ENCODE data around the gene CHAF1A. TPM values are rescaled to one million over a fixed set of nuclear protein-coding genes. Genes with fewer than 3 reads are reported as not detected.

Gene CHAF1A
- total RNA-seq, 1 experiment from 2014 or later = 7.8 TPM

GRCh38 chr19:4403005-4403761 lies 743 bp downstream of the CHAF1A start:
- Histone ChIP-seq H3K27ac (ENCODE audit: low read length) (peak overlapping the region; percentile 54), H3K79me2 (ENCODE audit: low read length) (peaks cover 71% of the 10 kb centered on the region), H3K4me3 (ENCODE audit: low read length) (peak overlapping the region; percentile 92), H2AFZ (ENCODE audit: low read length) (no peak overlapping the region), H3K4me2 (ENCODE audit: low read depth, low read length, poor library complexity, severe bottlenecking) (peak overlapping the region; percentile 85), H3K9me2 (replicated peaks; ENCODE audit: insufficient read depth, low read length) (no peaks in the 10 kb centered on the region), H3K9ac (ENCODE audit: low read length) (peak overlapping the region; percentile 99), H3K4me1 (ENCODE audit: low read length) (peaks cover 36% of the 10 kb centered on the region), H3K36me3 (ENCODE audit: insufficient read depth, low read length) (peaks cover 14% of the 10 kb centered on the region), H4K20me1 (ENCODE audit: insufficient read depth, low read depth, low read length) (peaks cover 30% of the 10 kb centered on the region), H3K27me3 (ENCODE audit: low read length) (no peaks in the 10 kb centered on the region), H3K9me3 (ENCODE audit: low read length) (no peaks in the 10 kb centered on the region)
- peak; percentile 53 for DNase-seq

- Histone ChIP-seq H3K27ac (ENCODE audit: low read length) (no peak overlapping the region), H4K20me1 (ENCODE audit: insufficient read depth, low read depth, low read length) (peaks cover 19% of the 10 kb centered on the region), H3K4me1 (ENCODE audit: low read length) (peaks cover 26% of the 10 kb centered on the region), H3K27me3 (ENCODE audit: low read length) (no peaks in the 10 kb centered on the region), H3K4me3 (ENCODE audit: low read length) (no peak overlapping the region), H3K9me2 (replicated peaks; ENCODE audit: insufficient read depth, low read length) (no peaks in the 10 kb centered on the region), H2AFZ (ENCODE audit: low read length) (no peak overlapping the region), H3K79me2 (ENCODE audit: low read length) (peaks cover 73% of the 10 kb centered on the region), H3K36me3 (ENCODE audit: insufficient read depth, low read length) (peaks cover 26% of the 10 kb centered on the region), H3K4me2 (ENCODE audit: low read depth, low read length, poor library complexity, severe bottlenecking) (no peak overlapping the region), H3K9me3 (ENCODE audit: low read length) (no peaks in the 10 kb centered on the region), H3K9ac (ENCODE audit: low read length) (no peak overlapping the region)
- DNase-seq = no peak
These were observed 3.5 kb downstream of the CHAF1A start for GRCh38 chr19:4405977-4406376.

- Histone ChIP-seq H2AFZ (ENCODE audit: low read length) (no peak overlapping the region), H3K4me2 (ENCODE audit: low read depth, low read length, poor library complexity, severe bottlenecking) (no peak overlapping the region), H3K4me3 (ENCODE audit: low read length) (no peak overlapping the region), H4K20me1 (ENCODE audit: insufficient read depth, low read depth, low read length) (peaks cover 19% of the 10 kb centered on the region), H3K9me3 (ENCODE audit: low read length) (no peaks in the 10 kb centered on the region), H3K9me2 (replicated peaks; ENCODE audit: insufficient read depth, low read length) (no peaks in the 10 kb centered on the region), H3K27ac (ENCODE audit: low read length) (no peak overlapping the region), H3K79me2 (ENCODE audit: low read length) (peaks cover 79% of the 10 kb centered on the region), H3K27me3 (ENCODE audit: low read length) (no peaks in the 10 kb centered on the region), H3K9ac (ENCODE audit: low read length) (no peak overlapping the region), H3K36me3 (ENCODE audit: insufficient read depth, low read length) (peaks cover 27% of the 10 kb centered on the region), H3K4me1 (ENCODE audit: low read length) (peaks cover 23% of the 10 kb centered on the region)
- no peak for DNase-seq
These were observed 4.2 kb downstream of the CHAF1A start for GRCh38 chr19:4406626-4407025.

GRCh38 chr19:4409123-4409933 lies 6.9 kb downstream of the CHAF1A start:
- Histone ChIP-seq H3K27me3 (ENCODE audit: low read length) (no peaks in the 10 kb centered on the region), H3K4me1 (ENCODE audit: low read length) (peaks cover 8% of the 10 kb centered on the region), H3K4me2 (ENCODE audit: low read depth, low read length, poor library complexity, severe bottlenecking) (no peak overlapping the region), H2AFZ (ENCODE audit: low read length) (no peak overlapping the region), H3K9me2 (replicated peaks; ENCODE audit: insufficient read depth, low read length) (no peaks in the 10 kb centered on the region), H3K27ac (ENCODE audit: low read length) (no peak overlapping the region), H3K4me3 (ENCODE audit: low read length) (no peak overlapping the region), H3K9ac (ENCODE audit: low read length) (no peak overlapping the region), H3K9me3 (ENCODE audit: low read length) (no peaks in the 10 kb centered on the region), H4K20me1 (ENCODE audit: insufficient read depth, low read depth, low read length) (peaks cover 20% of the 10 kb centered on the region), H3K79me2 (ENCODE audit: low read length) (peaks cover 87% of the 10 kb centered on the region), H3K36me3 (ENCODE audit: insufficient read depth, low read length) (peaks cover 43% of the 10 kb centered on the region)
- no peak for DNase-seq

GRCh38 chr19:4413588-4413987 lies 11.1 kb downstream of the CHAF1A start:
- Histone ChIP-seq H2AFZ (ENCODE audit: low read length) (no peak overlapping the region), H3K79me2 (ENCODE audit: low read length) (peaks cover 81% of the 10 kb centered on the region), H3K27me3 (ENCODE audit: low read length) (no peaks in the 10 kb centered on the region), H3K9me2 (replicated peaks; ENCODE audit: insufficient read depth, low read length) (no peaks in the 10 kb centered on the region), H3K36me3 (ENCODE audit: insufficient read depth, low read length) (peaks cover 40% of the 10 kb centered on the region), H3K9ac (ENCODE audit: low read length) (no peak overlapping the region), H4K20me1 (ENCODE audit: insufficient read depth, low read depth, low read length) (peaks cover 28% of the 10 kb centered on the region), H3K4me1 (ENCODE audit: low read length) (no peaks in the 10 kb centered on the region), H3K4me3 (ENCODE audit: low read length) (no peak overlapping the region), H3K27ac (ENCODE audit: low read length) (no peak overlapping the region), H3K9me3 (ENCODE audit: low read length) (no peaks in the 10 kb centered on the region), H3K4me2 (ENCODE audit: low read depth, low read length, poor library complexity, severe bottlenecking) (no peak overlapping the region)
- no peak for DNase-seq

GRCh38 chr19:4414144-4414799 lies 11.8 kb downstream of the CHAF1A start:
- no peak overlapping the region for H3K27ac ChIP-seq (ENCODE audit: low read length)
- H3K36me3 ChIP-seq (ENCODE audit: insufficient read depth, low read length) = peaks cover 35% of the 10 kb centered on the region
- peaks cover 74% of the 10 kb centered on the region for H3K79me2 ChIP-seq (ENCODE audit: low read length)
- H4K20me1 ChIP-seq (ENCODE audit: insufficient read depth, low read depth, low read length) = peaks cover 28% of the 10 kb centered on the region
- no peak overlapping the region for H3K9ac ChIP-seq (ENCODE audit: low read length)
- H2AFZ ChIP-seq (ENCODE audit: low read length) = no peak overlapping the region
- H3K9me2 ChIP-seq (replicated peaks; ENCODE audit: insufficient read depth, low read length) = no peaks in the 10 kb centered on the region
- no peaks in the 10 kb centered on the region for H3K27me3 ChIP-seq (ENCODE audit: low read length)
- no peaks in the 10 kb centered on the region for H3K9me3 ChIP-seq (ENCODE audit: low read length)
- DNase-seq = no peak
- H3K4me1 ChIP-seq (ENCODE audit: low read length) = no peaks in the 10 kb centered on the region
- no peak overlapping the region for H3K4me3 ChIP-seq (ENCODE audit: low read length)
- H3K4me2 ChIP-seq (ENCODE audit: low read depth, low read length, poor library complexity, severe bottlenecking) = no peak overlapping the region

GRCh38 chr19:4414800-4415321 lies 12.4 kb downstream of the CHAF1A start:
- no peak overlapping the region for H3K4me2 ChIP-seq (ENCODE audit: low read depth, low read length, poor library complexity, severe bottlenecking)
- H3K9me3 ChIP-seq (ENCODE audit: low read length) = no peaks in the 10 kb centered on the region
- H3K36me3 ChIP-seq (ENCODE audit: insufficient read depth, low read length) = peaks cover 33% of the 10 kb centered on the region
- H3K27me3 ChIP-seq (ENCODE audit: low read length) = no peaks in the 10 kb centered on the region
- no peak overlapping the region for H3K4me3 ChIP-seq (ENCODE audit: low read length)
- peaks cover 28% of the 10 kb centered on the region for H4K20me1 ChIP-seq (ENCODE audit: insufficient read depth, low read depth, low read length)
- H3K79me2 ChIP-seq (ENCODE audit: low read length) = peaks cover 70% of the 10 kb centered on the region
- H3K9ac ChIP-seq (ENCODE audit: low read length) = no peak overlapping the region
- H3K4me1 ChIP-seq (ENCODE audit: low read length) = no peaks in the 10 kb centered on the region
- DNase-seq = no peak
- H3K27ac ChIP-seq (ENCODE audit: low read length) = no peak overlapping the region
- no peak overlapping the region for H2AFZ ChIP-seq (ENCODE audit: low read length)
- no peaks in the 10 kb centered on the region for H3K9me2 ChIP-seq (replicated peaks; ENCODE audit: insufficient read depth, low read length)

GRCh38 chr19:4415352-4415751 lies 12.9 kb downstream of the CHAF1A start:
- Histone ChIP-seq H3K27ac (ENCODE audit: low read length) (no peak overlapping the region), H4K20me1 (ENCODE audit: insufficient read depth, low read depth, low read length) (peaks cover 28% of the 10 kb centered on the region), H3K9ac (ENCODE audit: low read length) (no peak overlapping the region), H3K4me2 (ENCODE audit: low read depth, low read length, poor library complexity, severe bottlenecking) (no peak overlapping the region), H3K9me3 (ENCODE audit: low read length) (no peaks in the 10 kb centered on the region), H3K79me2 (ENCODE audit: low read length) (peaks cover 68% of the 10 kb centered on the region), H3K27me3 (ENCODE audit: low read length) (no peaks in the 10 kb centered on the region), H3K4me1 (ENCODE audit: low read length) (no peaks in the 10 kb centered on the region), H3K36me3 (ENCODE audit: insufficient read depth, low read length) (peaks cover 35% of the 10 kb centered on the region), H3K9me2 (replicated peaks; ENCODE audit: insufficient read depth, low read length) (no peaks in the 10 kb centered on the region), H3K4me3 (ENCODE audit: low read length) (no peak overlapping the region), H2AFZ (ENCODE audit: low read length) (no peak overlapping the region)
- no peak for DNase-seq

Measured in Karpas-422 (cell line).